Activated CD4-positive, alpha-beta T cell treated with anti-CD3 and anti-CD28 coated beads, Interleukin-2, Interleukin-4, amounts not matched to agents 100 ng/mL and 50 ng/mL, durations not matched to agents 16 hours and 8 hours (primary cell): ENCODE results near the gene SCYGR6.
"Not testable (repeated sequence)": the region's sequence is repeated elsewhere in the genome, so short reads cannot be mapped to it uniquely, and the experiment has no call there.

Experiments
- DNase-seq: peaks from one replicate; pipeline ENCODE4 v3.0.0-alpha.2; 2020; ENCODE audit warnings: low spot score

SCYGR6 gene

DNA sequence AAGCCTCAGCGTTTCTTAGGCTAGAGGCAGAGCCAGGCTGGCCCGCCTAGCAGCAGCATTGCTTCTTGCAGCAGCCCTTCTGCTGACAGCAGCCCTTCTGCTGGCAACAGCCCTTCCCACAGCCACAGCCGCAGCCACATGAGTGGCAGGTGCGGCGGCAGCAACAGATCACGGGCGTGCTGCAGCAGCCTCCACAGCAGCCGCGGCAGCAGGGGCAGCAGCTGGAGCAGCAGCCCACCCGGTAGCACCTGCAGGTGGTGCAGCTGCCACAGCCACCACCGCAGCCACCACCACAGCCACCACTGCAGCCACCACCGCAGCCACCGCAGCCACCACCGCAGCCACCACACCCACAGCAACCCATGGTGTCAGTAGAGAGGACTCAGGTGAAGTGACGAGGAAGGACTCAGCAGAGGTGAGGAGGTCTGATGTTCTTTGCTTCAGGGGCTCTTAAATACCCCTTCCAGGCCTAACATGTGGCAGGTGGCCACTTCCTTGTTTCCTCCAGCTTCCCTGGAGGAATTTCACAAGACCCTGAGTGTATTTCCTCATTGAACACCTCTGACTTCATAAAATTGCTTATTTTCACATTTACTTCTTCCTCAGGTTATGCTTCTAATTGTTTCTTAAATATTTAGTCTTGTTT is at the start of gene SCYGR6:
TSS of gene SCYGR6 (minus strand) at position 364 of the 646 bp plus-strand sequence. CDS start at position 364, 0 bp downstream.
- no peak for DNase-seq

- DNase-seq: peak; percentile 22
Measured at GRCh38 chr2:227774011-227774624, 49.6 kb upstream of the SCYGR6 start.

GRCh38 chr2:227772932-227773331 is 48.4 kb upstream of the SCYGR6 start:
- DNase-seq: no peak

DNA sequence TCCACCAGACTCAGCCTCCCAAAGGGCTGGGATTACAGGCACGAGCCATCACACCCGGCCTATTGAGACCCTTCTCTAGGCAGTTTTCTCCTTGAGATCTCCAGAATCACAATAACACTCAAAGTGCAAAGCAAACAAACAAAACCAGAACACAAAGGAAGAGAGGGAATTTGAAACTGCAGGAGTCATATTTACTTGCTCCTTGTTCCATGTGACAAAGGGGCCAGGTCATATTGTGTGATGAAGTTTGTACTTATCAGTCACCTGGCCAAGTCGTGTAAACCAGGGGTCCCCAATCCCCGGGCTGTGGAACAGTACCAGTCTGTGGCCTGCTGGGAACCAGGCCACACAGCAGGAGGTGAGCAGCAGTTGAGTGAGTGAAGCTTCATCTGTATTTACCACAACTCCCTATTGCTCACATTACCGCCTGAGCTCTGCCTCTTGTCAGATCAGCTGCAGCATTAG is 47.7 kb upstream of the SCYGR6 start:
- no peak for DNase-seq

DNA sequence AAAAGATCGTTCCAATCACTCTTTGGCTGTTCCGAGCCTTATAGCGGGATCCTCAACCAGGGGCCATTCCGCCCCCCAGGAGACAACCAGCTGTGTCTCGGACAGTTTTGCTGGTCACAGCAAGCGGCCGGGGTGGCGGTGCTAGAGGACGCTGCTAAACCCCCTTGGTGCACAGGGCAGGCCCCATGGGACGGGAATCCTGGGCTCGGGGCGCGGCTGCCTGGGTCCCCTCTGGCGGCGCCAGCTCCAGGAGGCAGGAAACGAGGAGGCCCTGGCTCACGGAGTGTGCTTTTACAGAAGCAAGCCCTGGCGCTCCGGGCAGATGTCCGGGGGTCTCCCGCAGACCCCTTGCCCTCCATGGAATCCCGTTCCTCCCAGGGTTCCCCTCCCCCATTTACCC is 43.3 kb upstream of the SCYGR6 start:
- no peak for DNase-seq

- DNase-seq: peak; percentile 61
Measured at GRCh38 chr2:227766373-227766883, 41.9 kb upstream of the SCYGR6 start.

- no peak for DNase-seq
Measured at GRCh38 chr2:227765788-227766372, 41.3 kb upstream of the SCYGR6 start.

DNA sequence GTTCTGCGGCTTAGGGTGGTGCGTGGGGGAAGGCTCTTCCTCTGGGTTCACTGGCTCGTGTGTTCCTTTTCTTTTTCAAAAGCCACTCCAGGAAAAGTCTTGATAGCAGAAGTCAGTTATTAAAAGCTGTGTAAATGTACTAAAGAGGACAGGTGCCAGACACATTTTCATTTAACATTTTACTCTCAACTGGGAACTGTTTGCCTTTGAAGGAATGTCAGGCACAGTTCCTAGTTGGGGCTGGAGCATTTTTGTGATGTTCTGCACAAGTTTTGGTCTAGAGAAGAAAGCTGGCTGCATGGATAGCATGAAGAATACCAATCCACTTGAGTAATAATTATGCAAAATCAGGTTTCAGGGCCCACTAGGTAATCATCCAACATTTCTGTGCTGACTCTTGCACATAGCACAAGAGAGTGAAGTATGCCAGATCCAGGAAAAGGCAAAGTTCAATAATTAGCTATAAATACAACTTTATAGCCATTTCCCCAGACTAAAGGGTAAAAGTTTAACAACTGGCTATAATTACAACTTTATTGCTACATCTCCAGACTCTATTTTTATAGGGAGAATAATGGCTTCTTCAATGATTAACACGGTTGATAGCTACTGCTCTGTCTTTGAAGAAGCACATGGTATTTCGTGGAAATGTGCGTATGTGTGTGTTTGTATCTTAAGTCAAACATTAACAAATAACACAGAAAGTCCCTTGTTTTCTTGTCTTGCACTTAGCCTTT is 37.4 kb upstream of the SCYGR6 start:
- DNase-seq: no peak

- no peak for DNase-seq
Measured at GRCh38 chr2:227759411-227760118, 35.0 kb upstream of the SCYGR6 start.

DNA sequence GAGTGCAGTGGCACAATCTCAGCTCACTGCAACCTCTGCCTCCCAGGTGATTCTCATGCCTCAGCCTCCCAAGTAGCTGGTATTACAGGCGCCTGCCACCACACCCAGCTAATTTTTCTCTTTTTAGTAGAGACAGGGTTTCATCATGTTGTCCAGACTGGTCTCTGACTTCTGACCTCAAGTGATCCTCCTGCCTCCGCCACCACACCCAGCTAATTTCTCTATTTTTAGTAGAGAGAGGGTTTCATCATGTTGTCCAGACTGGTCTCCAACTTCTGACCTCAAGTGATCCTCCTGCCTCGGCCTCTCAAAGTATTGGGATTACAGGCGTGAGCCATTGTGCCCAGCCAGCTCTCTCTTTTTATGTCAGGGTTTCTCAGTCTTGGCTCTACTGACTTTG is 31.7 kb upstream of the SCYGR6 start:
- DNase-seq: not testable (repeated sequence)

GRCh38 chr2:227748079-227748478 is 23.5 kb upstream of the SCYGR6 start:
- no peak for DNase-seq

- DNase-seq: no peak
Measured at GRCh38 chr2:227745594-227745993, 21.0 kb upstream of the SCYGR6 start, which contains the start of gene SCYGR8. Gene SCYGR8, plus strand, starts transcription at chr2:227745894. Its CDS starts 0 bp downstream, at chr2:227745894.

DNA sequence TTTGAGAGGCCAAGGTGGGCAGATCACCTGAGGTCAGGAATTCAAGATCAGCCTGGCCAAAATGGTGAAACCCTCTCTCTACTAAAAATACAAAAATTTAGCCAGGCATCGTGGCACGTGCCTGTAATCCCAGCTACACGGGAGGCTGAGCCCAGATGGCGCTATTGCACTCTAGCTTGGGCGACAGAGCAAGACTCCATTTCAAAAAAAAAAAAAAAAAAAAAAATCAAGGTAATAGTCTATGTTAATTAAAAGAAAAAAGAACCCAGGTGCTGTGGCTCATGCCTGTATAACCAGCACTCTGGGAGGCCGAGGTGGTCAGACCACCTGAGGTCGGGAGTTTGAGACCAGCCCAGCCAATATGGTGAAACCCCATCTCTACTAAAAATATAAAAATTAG is 16.1 kb upstream of the SCYGR6 start:
- DNase-seq: not testable (repeated sequence)

- no peak for DNase-seq
Measured at GRCh38 chr2:227739351-227739750, 14.8 kb upstream of the SCYGR6 start.

DNA sequence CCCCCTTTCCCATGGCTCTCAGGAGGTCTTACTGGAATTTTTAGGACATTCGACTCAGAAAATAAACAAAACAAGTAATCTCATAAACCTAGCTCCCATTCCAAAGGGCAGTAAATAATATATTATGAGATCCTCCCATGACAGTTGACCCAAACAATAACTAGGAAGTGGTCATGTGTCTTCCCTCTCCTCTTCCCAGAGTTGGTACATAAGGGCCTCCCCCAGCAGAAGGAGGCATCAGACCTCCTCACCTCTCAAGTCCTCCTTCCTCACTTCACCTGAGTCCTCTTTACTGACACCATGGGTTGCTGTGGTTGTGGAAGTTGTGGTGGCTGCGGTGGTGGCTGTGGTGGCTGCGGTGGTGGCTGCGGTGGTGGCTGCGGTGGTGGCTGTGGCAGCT is 3.5 kb upstream of the SCYGR6 start, which contains the start of gene SCYGR7:
TSS of gene SCYGR7 (plus strand) at position 301 of the 400 bp plus-strand sequence. CDS start at position 301, 0 bp downstream.
- DNase-seq: no peak

DNA sequence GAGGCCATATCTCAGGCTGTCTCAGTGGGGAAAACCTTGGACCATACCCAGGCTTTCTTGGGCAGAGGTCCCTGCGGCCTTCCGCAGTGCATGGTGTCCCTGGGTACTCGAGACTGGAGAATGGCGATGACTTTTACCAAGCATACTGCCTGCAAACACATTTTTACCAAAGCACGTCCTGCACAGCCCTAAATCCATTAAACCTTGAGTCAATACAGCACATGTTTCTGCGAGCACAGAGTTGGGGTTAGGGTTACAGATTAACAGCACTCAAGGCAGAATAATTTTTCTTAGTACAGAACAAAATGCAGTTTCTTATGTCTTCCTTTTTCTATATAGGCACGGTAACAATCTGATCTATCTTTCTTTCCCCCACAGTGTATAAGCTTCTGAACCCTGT is 1.7 kb downstream of the SCYGR6 start:
- DNase-seq: not testable (repeated sequence)

DNA sequence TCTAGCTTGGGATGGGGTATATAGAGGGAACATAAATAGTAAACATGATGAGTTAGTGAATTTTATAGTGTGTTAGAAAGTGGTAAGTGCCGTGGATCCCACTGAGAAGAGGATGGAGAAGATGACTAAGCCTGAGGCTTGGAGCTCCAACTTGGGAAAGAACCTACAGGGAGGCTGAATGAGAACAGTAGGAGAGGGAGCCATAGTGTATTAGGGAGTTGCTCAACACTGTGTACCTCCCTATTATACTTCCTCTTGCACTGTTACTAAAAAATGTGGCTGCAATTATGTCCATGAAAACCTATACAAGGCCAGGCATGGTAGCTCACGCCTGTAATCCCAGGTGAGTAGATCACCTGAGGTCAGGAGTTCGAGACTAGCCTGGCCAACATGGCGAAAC is 3.9 kb downstream of the SCYGR6 start:
- DNase-seq: no peak

DNA sequence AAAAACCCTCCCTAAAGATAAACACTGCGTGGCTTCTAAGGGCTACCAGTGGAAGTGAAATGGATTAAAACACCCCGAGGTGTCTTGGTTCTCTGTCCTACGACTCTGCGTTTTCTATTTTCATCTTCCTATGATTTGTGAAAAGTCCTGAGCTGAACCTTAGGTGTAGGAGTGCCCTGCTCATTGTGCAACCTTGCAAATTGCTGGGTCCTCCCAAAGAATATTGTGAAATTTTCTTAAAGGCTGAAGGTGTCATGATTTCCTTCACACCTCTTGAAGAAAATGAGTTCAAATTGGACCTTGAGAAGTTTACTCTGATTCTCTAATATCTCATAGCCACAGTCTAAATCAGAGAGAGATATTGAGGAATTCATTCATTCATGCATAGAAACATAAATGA is 4.9 kb downstream of the SCYGR6 start:
- no peak for DNase-seq

DNA sequence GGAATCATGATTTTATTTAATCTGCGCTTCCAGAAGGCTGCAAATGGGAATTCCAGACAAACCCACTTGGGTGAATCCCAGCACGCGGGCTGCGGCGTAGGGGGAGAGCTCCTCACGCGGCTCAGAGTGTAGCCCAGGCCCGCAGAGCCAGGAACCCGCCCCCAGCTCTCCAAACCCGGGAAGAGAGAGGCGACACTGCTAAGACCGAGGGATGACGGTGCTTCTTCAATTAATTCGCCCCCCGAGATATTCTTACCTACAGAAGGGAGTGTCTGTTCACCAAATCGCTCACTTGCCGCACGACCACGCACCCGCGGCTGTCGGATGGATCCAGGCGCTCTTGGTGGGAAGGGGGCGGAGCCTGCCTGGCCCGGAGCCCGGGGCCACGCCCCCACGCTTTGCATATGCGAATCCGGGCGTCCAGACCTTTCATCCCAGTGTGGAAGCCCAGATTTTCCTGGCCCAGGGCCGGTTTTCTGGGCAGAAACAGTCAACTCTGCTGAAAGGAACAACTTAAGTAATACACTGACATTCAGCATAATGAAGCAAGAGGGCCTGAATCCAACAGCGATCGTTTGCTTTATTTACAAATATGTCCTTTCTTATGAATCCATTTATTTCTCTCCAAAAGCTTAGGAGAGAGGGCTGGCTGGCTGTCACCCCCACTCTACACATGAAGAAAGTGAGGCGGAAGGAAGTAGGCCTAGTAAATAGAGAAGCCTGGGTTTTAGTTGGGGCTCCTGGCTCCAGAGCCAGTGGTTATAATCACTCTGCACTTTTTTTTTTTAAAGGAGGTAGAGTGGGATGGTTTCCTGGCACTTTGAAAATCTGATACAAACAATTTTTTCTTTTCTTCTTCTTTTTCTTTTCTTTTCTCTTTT is 6.6 kb downstream of the SCYGR6 start, which contains the start of gene SLC19A3:
TSS of gene SLC19A3 (minus strand) at position 342 of the 881 bp plus-strand sequence. CDS start 15,710 bp downstream, outside the sequence.
- no peak for DNase-seq

- DNase-seq: no peak
Measured at GRCh38 chr2:227716501-227716900, 8.1 kb downstream of the SCYGR6 start.
